ENCODE measurements around the gene OTOP3.

OTOP3 gene

GRCh38 chr17:74935585-74936469 lies at the start of gene OTOP3:
Gene OTOP3 (plus strand): TSS chr17:74935898. CDS start chr17:74935922, 24 bp downstream.
- no peaks in the 10 kb centered on the region for H4K20me1 ChIP-seq (ENCODE audit: insufficient read depth)
- no peaks in the 10 kb centered on the region for H3K4me1 ChIP-seq (ENCODE audit: low read depth, poor library complexity, severe bottlenecking)
- no peak within 1 kb of the TSS for H3K4me2 ChIP-seq
- no peaks in the 10 kb centered on the region for H3K79me2 ChIP-seq (ENCODE audit: insufficient read depth, low read depth)
- no peak within 1 kb of the TSS for H3K27ac ChIP-seq
- no peak for TF ChIP-seq CTCF (conservative IDR thresholded peaks at IDR 0.05; ENCODE audit: low read depth, low read length)
- H3K4me3 ChIP-seq (IDR thresholded peaks at IDR 0.05; ENCODE audit: insufficient read depth, low read depth, low read length), result no peak within 1 kb of the TSS
- no peaks in the 10 kb centered on the region for H3K36me3 ChIP-seq (ENCODE audit: insufficient read depth)
- no peak within 1 kb of the TSS for H3K9ac ChIP-seq
- peaks cover 96% of the 10 kb centered on the region for H3K27me3 ChIP-seq (ENCODE audit: insufficient read depth, low read depth)
- no peak within 1 kb of the TSS for H2AFZ ChIP-seq (ENCODE audit: low read depth)

- no peak overlapping the region for H3K27ac ChIP-seq
- no peak overlapping the region for H3K4me2 ChIP-seq
- peaks cover 85% of the 10 kb centered on the region for H3K27me3 ChIP-seq (ENCODE audit: insufficient read depth, low read depth)
- H3K9ac ChIP-seq, result no peak overlapping the region
- no peaks in the 10 kb centered on the region for H3K79me2 ChIP-seq (ENCODE audit: insufficient read depth, low read depth)
- H3K4me1 ChIP-seq (ENCODE audit: low read depth, poor library complexity, severe bottlenecking), result no peaks in the 10 kb centered on the region
- no peak overlapping the region for H2AFZ ChIP-seq (ENCODE audit: low read depth)
- TF ChIP-seq CTCF (conservative IDR thresholded peaks at IDR 0.05; ENCODE audit: low read depth, low read length), result no peak
- H4K20me1 ChIP-seq (ENCODE audit: insufficient read depth), result no peaks in the 10 kb centered on the region
- no peak overlapping the region for H3K4me3 ChIP-seq (IDR thresholded peaks at IDR 0.05; ENCODE audit: insufficient read depth, low read depth, low read length)
- no peaks in the 10 kb centered on the region for H3K36me3 ChIP-seq (ENCODE audit: insufficient read depth)
Measured at GRCh38 chr17:74888469-74888868, 47.2 kb upstream of the OTOP3 start.

GRCh38 chr17:74890554-74890953 lies 45.1 kb upstream of the OTOP3 start:
- H3K36me3 ChIP-seq (ENCODE audit: insufficient read depth), result no peaks in the 10 kb centered on the region
- H3K4me1 ChIP-seq (ENCODE audit: low read depth, poor library complexity, severe bottlenecking), result no peaks in the 10 kb centered on the region
- H3K4me2 ChIP-seq, result no peak overlapping the region
- no peak overlapping the region for H3K9ac ChIP-seq
- H4K20me1 ChIP-seq (ENCODE audit: insufficient read depth), result no peaks in the 10 kb centered on the region
- H3K79me2 ChIP-seq (ENCODE audit: insufficient read depth, low read depth), result no peaks in the 10 kb centered on the region
- H3K4me3 ChIP-seq (IDR thresholded peaks at IDR 0.05; ENCODE audit: insufficient read depth, low read depth, low read length), result no peak overlapping the region
- TF ChIP-seq CTCF (conservative IDR thresholded peaks at IDR 0.05; ENCODE audit: low read depth, low read length), result no peak
- H2AFZ ChIP-seq (ENCODE audit: low read depth), result no peak overlapping the region
- peaks cover 85% of the 10 kb centered on the region for H3K27me3 ChIP-seq (ENCODE audit: insufficient read depth, low read depth)
- H3K27ac ChIP-seq, result no peak overlapping the region

GRCh38 chr17:74892013-74892841 lies 43.5 kb upstream of the OTOP3 start:
- Histone ChIP-seq H3K4me1 (ENCODE audit: low read depth, poor library complexity, severe bottlenecking) (no peaks in the 10 kb centered on the region), H3K9ac (no peak overlapping the region), H3K4me2 (no peak overlapping the region), H3K27ac (no peak overlapping the region), H4K20me1 (ENCODE audit: insufficient read depth) (no peaks in the 10 kb centered on the region), H2AFZ (ENCODE audit: low read depth) (no peak overlapping the region), H3K79me2 (ENCODE audit: insufficient read depth, low read depth) (no peaks in the 10 kb centered on the region), H3K36me3 (ENCODE audit: insufficient read depth) (no peaks in the 10 kb centered on the region), H3K4me3 (IDR thresholded peaks at IDR 0.05; ENCODE audit: insufficient read depth, low read depth, low read length) (no peak overlapping the region), H3K27me3 (ENCODE audit: insufficient read depth, low read depth) (peaks cover 86% of the 10 kb centered on the region)
- no peak for TF ChIP-seq CTCF (conservative IDR thresholded peaks at IDR 0.05; ENCODE audit: low read depth, low read length)
